ENCODE measurements around the gene FJX1.

DNA sequence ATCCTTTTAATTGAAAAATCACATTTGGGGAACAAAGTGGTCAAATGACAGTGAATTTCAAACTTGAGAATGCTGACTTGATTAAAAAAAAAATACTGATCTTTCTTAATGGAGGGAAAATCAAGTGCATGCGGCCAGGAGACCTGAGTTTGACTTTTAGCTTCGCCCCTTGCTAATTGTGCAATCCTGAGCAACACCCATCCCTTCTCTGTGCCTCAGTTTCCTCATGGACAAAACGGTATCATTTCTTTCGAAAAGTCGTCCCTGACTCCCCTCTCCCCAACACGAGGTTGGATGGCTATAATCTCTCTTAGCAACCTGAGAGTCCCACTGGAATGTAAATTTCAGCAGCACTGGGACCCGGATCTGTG, 959 bp upstream of the FJX1 start:
- TF ChIP-seq JUN (CRISPR knock-in tag; IDR thresholded peaks at IDR 0.05) (no peak), ZNF281 (CRISPR knock-in tag; IDR thresholded peaks at IDR 0.05) (no peak), CTCF (IDR thresholded peaks at IDR 0.05) (no peak)
- TF ChIP-seq, protein P1, sequence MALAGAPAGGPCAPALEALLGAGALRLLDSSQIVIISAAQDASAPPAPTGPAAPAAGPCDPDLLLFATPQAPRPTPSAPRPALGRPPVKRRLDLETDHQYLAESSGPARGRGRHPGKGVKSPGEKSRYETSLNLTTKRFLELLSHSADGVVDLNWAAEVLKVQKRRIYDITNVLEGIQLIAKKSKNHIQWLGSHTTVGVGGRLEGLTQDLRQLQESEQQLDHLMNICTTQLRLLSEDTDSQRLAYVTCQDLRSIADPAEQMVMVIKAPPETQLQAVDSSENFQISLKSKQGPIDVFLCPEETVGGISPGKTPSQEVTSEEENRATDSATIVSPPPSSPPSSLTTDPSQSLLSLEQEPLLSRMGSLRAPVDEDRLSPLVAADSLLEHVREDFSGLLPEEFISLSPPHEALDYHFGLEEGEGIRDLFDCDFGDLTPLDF (CRISPR knock-in tag; IDR thresholded peaks at IDR 0.05) = no peak
